DND-41 (cell line): ENCODE measurements around the gene PDS5A.
"Not testable (repeated sequence)": the region's sequence is repeated elsewhere in the genome, so short reads cannot be mapped to it uniquely, and the experiment has no call there.

ENCODE experiments used
- ATAC-seq: fragments of 200-7000 bp; cut with Tn5 transposase; 3 replicates; pipeline ENCODE4 v1.9.1; 2021; ENCODE audit warnings: low read depth; ENCODE audit not compliant: insufficient read depth
- DNase-seq: peaks from one replicate; pipeline ENCODE4 v3.0.0-alpha.2; 2020
- H2AFZ ChIP-seq: 2 replicates; pipeline ENCODE4 v1.6.0; 2012; ENCODE audit warnings: low read depth, low read length
- H3K27ac ChIP-seq: 2 replicates; pipeline ENCODE4 v1.5.1; 2012; ENCODE audit warnings: low read length, inconsistent platforms
- H3K27me3 ChIP-seq: fragments of 200-600 bp; sonication (generic); 2 replicates; pipeline ENCODE4 v1.6.0; 2012; ENCODE audit warnings: low read length, mild to moderate bottlenecking, inconsistent platforms; ENCODE audit not compliant: insufficient read depth, poor library complexity
- H3K36me3 ChIP-seq: 2 replicates; pipeline ENCODE4 v1.5.1; 2012; ENCODE audit warnings: low read length, inconsistent platforms; ENCODE audit not compliant: insufficient read depth
- H3K4me1 ChIP-seq: 2 replicates; pipeline ENCODE4 v1.5.1; 2012; ENCODE audit warnings: mild to moderate bottlenecking, low read length; ENCODE audit not compliant: insufficient read depth
- H3K4me2 ChIP-seq: 2 replicates; pipeline ENCODE4 v1.6.0; 2012; ENCODE audit warnings: mild to moderate bottlenecking, moderate library complexity, low read length, inconsistent platforms; ENCODE audit not compliant: insufficient read depth
- H3K4me3 ChIP-seq, 2 experiments: fragments of 200-600 bp in 1 of 2; shearing (Covaris generic) in 1 of 2; 2 replicates each; pipeline ENCODE4 v1.5.1; 2012 to 2016; ENCODE audit warnings: inconsistent platforms in 2 of 2, low read length in 2 of 2, mild to moderate bottlenecking in 2 of 2, low read depth in 1 of 2, moderate library complexity in 1 of 2
- H3K79me2 ChIP-seq: 2 replicates; pipeline ENCODE4 v1.6.0; 2012; ENCODE audit warnings: low read length, inconsistent platforms; ENCODE audit not compliant: insufficient read depth
- H3K9ac ChIP-seq: 2 replicates; pipeline ENCODE4 v1.6.0; 2012; ENCODE audit warnings: low read depth, mild to moderate bottlenecking, inconsistent platforms, low read length, moderate library complexity
- H3K9me3 ChIP-seq: 2 replicates; pipeline ENCODE4 v1.5.1; 2012; ENCODE audit warnings: low read length, moderate library complexity, mild to moderate bottlenecking, inconsistent platforms; ENCODE audit not compliant: insufficient read depth, severe bottlenecking
- H4K20me1 ChIP-seq: 2 replicates; pipeline ENCODE4 v1.6.0; 2012; ENCODE audit warnings: low read length; ENCODE audit not compliant: insufficient read depth
- EZH2 ChIP-seq: IDR thresholded peaks from 3 replicates; pipeline ENCODE4 v1.6.1; 2012; ENCODE audit warnings: borderline replicate concordance, low read depth, mild to moderate bottlenecking, moderate library complexity, low read length, inconsistent platforms; ENCODE audit not compliant: severe bottlenecking
- TF ChIP-seq, protein P1 (sequence below): IDR thresholded peaks from 2 replicates; pipeline ENCODE4 v1.5.1; 2012; ENCODE audit warnings: borderline replicate concordance, low read length, moderate library complexity, mild to moderate bottlenecking; ENCODE audit not compliant: poor library complexity, severe bottlenecking; ENCODE audit errors: extremely low read depth

Gene PDS5A

DNA sequence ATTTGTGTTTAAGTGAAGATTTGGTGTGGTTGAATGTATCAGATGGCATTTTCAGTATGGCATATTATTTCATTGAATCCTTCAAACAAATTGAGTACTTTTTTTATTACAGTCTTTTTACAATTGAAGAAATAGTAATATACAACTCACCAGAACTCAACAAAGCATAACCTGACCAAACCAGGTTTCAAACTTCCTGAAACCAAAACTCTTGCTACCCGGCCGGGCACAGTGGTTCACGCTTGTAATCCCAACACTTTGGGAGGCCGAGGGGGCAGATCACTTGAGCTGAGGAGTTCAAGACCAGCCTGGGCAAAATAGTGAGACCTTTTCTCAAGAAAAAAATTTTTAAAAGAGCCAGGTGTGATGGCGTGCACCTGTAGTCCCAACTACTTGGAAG lies 185.6 kb downstream of the PDS5A start:
- ATAC-seq (no peak), DNase-seq (no peak)
- H4K20me1 ChIP-seq: no peaks in the 10 kb centered on the region
- no peaks in the 10 kb centered on the region for H3K27me3 ChIP-seq
- no peaks in the 10 kb centered on the region for H3K36me3 ChIP-seq
- no peak overlapping the region for H2AFZ ChIP-seq
- no peaks in the 10 kb centered on the region for H3K9me3 ChIP-seq
- no peaks in the 10 kb centered on the region for H3K79me2 ChIP-seq
- H3K4me3 ChIP-seq: no peak overlapping the region
- no peaks in the 10 kb centered on the region for H3K4me1 ChIP-seq
- no peak overlapping the region for H3K9ac ChIP-seq
- H3K4me2 ChIP-seq: no peak overlapping the region
- H3K27ac ChIP-seq: no peak overlapping the region
- no peak for TF ChIP-seq EZH2
- TF ChIP-seq, protein P1, sequence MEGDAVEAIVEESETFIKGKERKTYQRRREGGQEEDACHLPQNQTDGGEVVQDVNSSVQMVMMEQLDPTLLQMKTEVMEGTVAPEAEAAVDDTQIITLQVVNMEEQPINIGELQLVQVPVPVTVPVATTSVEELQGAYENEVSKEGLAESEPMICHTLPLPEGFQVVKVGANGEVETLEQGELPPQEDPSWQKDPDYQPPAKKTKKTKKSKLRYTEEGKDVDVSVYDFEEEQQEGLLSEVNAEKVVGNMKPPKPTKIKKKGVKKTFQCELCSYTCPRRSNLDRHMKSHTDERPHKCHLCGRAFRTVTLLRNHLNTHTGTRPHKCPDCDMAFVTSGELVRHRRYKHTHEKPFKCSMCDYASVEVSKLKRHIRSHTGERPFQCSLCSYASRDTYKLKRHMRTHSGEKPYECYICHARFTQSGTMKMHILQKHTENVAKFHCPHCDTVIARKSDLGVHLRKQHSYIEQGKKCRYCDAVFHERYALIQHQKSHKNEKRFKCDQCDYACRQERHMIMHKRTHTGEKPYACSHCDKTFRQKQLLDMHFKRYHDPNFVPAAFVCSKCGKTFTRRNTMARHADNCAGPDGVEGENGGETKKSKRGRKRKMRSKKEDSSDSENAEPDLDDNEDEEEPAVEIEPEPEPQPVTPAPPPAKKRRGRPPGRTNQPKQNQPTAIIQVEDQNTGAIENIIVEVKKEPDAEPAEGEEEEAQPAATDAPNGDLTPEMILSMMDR: no peak

DNA sequence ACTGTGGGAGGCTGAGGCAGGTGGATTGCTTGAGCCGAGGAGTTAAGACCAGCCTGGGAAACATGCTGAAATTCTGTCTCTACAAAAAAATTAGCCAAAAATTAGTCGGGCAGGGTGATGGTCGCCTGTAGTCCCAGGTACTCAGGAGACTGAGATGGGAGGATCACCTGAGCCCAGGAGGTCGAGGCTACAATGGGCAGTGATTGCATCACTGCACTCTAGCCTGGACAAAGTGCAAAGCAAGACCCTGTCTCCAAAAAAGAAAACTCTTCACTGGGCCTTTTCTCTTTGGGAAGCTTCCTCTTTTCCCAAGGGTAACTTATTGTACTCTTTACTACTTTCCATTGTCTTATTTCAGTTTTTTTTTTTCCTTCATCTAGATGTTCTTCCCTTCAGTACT lies 190.9 kb downstream of the PDS5A start:
- Histone ChIP-seq H3K9ac (no peak overlapping the region), H2AFZ (no peak overlapping the region), H3K36me3 (no peaks in the 10 kb centered on the region), H4K20me1 (no peaks in the 10 kb centered on the region), H3K9me3 (no peaks in the 10 kb centered on the region), H3K4me3 (no peak overlapping the region), H3K4me2 (no peak overlapping the region), H3K27ac (no peak overlapping the region), H3K27me3 (no peaks in the 10 kb centered on the region), H3K4me1 (no peaks in the 10 kb centered on the region), H3K79me2 (no peaks in the 10 kb centered on the region)
- no peak for TF ChIP-seq EZH2
- ATAC-seq: no peak
- no peak for DNase-seq

DNA sequence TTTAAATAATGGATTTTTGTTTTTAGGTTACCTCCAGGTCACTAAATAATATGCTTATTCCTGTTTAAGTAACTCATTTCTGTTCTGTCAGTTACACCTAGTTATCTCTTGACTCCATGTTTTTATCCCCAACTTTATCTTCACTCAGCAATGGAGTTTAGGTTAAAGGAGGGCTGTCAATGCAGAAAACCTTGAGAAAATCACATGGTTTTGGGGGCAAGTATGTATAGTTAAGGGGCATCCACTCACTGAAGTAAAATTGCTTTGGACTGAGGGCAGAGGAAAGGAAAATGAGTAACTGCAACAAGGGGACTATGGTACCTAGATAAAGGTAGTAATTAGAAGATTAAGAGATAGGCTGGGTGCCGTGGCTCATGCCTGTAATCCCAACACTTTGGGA lies 192.6 kb downstream of the PDS5A start:
- no peak overlapping the region for H3K4me2 ChIP-seq
- no peaks in the 10 kb centered on the region for H3K79me2 ChIP-seq
- H3K9ac ChIP-seq: no peak overlapping the region
- no peak for TF ChIP-seq EZH2
- TF ChIP-seq, protein P1: no peak
- H3K27ac ChIP-seq: no peak overlapping the region
- 0 out of 2 replicates have a peak, but pooled peaks cover 7% of the 10 kb centered on the region for H3K36me3 ChIP-seq
- no peaks in the 10 kb centered on the region for H3K9me3 ChIP-seq
- ATAC-seq (no peak), DNase-seq (no peak)
- no peaks in the 10 kb centered on the region for H4K20me1 ChIP-seq
- H3K27me3 ChIP-seq: no peaks in the 10 kb centered on the region
- H2AFZ ChIP-seq: no peak overlapping the region
- H3K4me1 ChIP-seq: no peaks in the 10 kb centered on the region
- H3K4me3 ChIP-seq: no peak overlapping the region

DNA sequence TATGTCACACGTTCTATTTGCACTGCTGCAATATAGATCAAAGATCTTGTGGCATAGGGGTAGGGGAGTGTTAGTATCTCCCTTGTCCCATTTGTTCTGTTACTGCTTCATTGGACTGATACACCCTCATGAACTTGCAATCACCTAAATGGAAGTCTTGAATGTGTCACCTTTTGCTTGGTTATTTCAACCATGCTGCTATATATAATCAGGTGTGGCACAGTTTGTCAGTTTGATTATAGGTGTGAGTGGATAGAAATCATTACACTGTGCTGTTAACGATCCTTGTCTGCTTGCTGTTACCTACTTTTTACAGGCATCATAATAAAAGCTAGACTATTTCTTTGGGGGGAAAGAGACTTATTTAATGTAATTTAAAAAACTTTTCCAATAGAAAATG lies 195.7 kb downstream of the PDS5A start:
- not testable (repeated sequence) for H3K9ac ChIP-seq, H3K27me3 ChIP-seq, ATAC-seq, DNase-seq, H3K79me2 ChIP-seq, H3K4me2 ChIP-seq, H2AFZ ChIP-seq, H3K4me1 ChIP-seq, H3K9me3 ChIP-seq, H4K20me1 ChIP-seq, H3K27ac ChIP-seq, H3K4me3 ChIP-seq
- H3K36me3 ChIP-seq: peaks cover 28% of the 10 kb centered on the region
